GM18868 (cell line): ENCODE data around the gene PKD1L1.
"Not testable (repeated sequence)": the region's sequence is repeated elsewhere in the genome, so short reads cannot be mapped to it uniquely, and the experiment has no call there.

Source experiments
- ATAC-seq: cut with Tn5 transposase; IDR thresholded peaks from one replicate; pipeline ENCODE4 v1.9.1; 2021; ENCODE audit warnings: mild to moderate bottlenecking, moderate library complexity; ENCODE audit not compliant: unreplicated experiment

Gene PKD1L1

GRCh38 chr7:47965456-47965855, 17.2 kb upstream of the PKD1L1 start:
- ATAC-seq, result no peak

DNA sequence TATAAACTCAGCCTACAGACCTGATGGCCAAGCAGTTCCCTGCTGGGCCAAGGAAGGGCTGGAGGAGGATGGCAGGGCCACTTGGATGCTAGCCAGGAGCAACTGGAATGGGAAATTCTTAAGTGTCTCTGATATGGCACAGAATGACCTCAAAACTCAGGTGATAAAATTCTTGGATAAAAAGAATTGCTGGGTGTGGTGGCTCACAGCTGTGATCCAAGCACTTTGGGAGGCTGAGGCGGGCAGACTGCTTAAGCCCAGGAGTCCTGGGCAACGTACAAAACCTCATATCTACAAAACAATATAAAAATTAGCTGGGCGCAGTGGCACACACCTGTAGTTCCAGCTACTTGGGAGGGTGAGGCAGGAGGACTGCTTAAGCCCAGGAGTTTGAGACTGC, 14.0 kb upstream of the PKD1L1 start:
- no peak for ATAC-seq

DNA sequence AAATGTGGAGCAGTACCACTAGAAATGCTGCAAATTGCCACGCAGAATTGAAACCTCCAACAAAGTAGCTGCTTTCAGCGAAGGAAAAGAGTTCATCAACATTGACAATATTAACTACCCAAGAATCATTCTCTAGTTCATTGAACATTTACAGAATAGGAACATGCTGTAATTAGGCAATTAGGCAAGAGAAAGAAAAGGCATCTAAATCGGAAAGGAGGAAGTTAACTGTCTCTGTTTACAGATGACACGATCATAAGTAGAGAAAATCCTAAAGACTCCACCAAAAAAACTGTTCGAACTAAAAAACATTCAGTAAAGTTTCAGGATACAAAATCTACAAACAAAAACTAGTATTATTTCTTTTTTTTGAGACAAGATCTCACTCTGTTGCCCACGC, 8.9 kb upstream of the PKD1L1 start:
- no peak for ATAC-seq

GRCh38 chr7:47956220-47956619, 8.0 kb upstream of the PKD1L1 start:
- no peak for ATAC-seq

GRCh38 chr7:47954231-47954911, 6.1 kb upstream of the PKD1L1 start:
- ATAC-seq, result peak; percentile 27

GRCh38 chr7:47953822-47954221, 5.6 kb upstream of the PKD1L1 start:
- peak; percentile 39 for ATAC-seq

- no peak for ATAC-seq
Measured at GRCh38 chr7:47952224-47952623, 4.0 kb upstream of the PKD1L1 start.

GRCh38 chr7:47951374-47951773, 3.1 kb upstream of the PKD1L1 start:
- ATAC-seq, result peak; percentile 55

GRCh38 chr7:47950714-47951113, 2.4 kb upstream of the PKD1L1 start:
- ATAC-seq, result no peak

GRCh38 chr7:47949703-47950102, 1.4 kb upstream of the PKD1L1 start:
- no peak for ATAC-seq

GRCh38 chr7:47947355-47947749, 914 bp downstream of the PKD1L1 start:
- ATAC-seq, result no peak

GRCh38 chr7:47946581-47947354, 1.5 kb downstream of the PKD1L1 start:
- ATAC-seq, result no peak

DNA sequence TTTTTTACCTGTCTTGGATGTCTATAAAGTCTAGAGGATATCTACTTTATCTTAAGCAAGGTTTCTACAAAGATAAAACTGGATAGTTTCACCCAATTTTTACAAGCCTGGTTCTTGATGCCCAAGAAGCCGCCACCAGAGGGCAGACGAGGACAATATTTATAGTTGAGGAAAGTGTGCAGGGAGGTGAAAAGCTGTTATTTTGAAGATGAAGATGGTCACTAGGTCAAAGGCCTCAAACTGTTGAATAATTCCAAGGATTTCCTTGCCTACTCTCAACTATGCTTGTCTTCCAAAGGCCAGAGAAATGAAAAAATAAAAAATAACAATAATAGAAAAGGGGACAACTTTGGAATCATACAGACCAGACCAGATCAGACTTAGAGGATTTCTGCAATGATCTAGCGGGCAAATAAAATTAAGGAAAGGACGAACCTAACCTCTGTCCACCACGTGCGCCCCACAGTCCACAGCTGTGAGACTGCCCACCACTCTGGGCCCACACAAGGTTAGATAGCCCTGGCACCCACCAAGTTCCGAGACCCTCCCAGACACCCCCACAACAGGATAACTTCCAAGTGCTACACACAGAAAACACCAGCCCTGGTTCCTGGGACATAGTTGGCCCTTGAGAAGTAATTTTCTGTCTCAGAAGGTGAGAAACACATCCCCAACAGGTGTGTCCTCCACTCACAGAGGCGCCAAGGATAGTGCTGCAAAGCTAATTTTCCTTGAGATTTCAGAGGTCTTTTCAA, 2.8 kb downstream of the PKD1L1 start:
- ATAC-seq, result peak; percentile 67

DNA sequence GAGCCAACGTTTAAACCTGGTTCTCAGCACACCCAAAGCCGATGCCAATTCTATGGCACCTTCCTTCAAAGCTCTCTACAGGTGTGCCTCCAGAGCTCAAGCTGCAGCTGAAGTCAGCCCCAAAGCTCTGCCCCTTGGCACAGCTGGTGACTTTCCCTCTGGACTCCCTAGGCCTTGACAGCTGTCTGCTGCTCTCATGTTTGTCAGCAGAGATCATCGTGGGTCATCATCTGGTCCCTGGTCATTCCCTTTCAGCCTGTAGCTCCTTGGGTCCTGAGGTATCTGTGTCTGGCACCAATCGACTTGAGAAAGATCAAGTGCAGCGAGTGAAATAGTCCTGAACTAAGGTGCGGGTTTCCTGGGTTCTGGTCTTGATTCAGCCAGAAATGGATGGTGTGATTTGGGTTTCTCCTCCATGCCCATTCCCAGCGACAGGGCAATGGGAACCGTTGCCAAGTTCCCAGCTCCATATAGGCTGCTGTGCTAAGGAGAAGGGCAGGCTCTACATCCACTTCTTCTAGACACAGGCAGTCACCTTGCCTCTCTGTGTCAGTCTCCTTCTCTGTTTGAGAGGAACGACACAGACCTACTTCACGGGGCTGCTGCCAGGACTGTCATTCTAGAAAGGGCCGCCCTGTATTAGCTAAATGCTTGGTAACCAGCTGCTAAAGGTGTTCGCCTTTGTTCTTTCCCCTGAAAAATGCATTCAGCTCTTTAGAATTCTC, 3.6 kb downstream of the PKD1L1 start:
- peak; percentile 8 for ATAC-seq

DNA sequence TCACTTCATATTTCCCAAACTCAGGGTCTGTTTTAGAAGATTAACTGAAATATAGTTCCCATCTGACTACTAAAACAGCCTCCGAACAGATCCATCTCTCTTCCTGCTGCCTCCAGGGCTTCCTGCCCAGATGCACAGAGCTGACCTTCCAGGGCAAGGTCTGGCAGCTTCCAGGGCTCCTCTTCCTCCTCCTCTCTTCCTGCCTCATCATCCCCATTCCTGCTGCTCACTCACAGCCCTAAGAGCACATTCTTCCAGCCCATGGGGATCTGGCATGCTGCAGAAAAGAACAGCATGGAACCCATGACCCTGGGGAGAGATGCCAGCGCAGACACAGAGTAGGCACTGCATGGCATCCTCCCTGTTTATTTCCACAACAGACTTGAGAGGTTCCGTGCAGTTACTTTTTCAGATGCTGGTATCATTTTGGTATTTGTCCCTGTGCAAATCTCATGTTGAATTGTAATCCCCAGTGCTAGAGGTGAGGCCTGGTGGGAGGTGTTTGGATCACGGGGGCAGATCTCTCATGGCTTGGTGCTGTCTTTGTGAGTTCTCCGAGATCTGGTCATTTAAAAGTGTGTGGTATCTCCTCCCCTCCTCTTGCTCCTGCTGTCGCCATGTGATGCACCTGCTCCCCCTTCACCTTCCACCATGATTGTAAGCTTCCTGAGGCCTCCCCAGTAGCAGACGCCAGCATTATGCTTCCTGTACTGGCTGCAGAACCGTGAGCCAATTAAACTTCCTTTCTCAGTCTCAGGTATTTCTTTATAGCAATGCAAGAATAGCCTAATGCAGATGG, 4.4 kb downstream of the PKD1L1 start:
- no peak for ATAC-seq

GRCh38 chr7:47942651-47943050, 5.6 kb downstream of the PKD1L1 start:
- ATAC-seq, result not testable (repeated sequence)

DNA sequence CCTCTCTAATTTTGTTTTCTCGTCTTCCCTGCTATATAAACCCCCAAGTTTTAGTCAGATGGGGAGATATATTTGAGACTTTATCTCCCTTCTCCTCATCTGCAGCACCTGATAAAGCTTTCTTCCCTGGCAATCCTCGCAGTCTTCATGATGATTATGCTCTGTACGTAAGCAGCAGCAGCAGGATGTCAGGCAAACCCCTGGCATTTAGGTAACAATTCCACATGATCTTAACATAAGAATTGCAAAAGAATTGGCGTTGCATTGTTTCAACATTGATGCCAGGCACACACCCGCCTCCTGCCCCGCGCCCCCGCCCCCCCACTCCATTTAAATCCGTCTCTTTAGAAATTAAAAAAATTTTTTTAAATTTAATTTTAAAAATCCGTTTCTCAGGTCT, 6.1 kb downstream of the PKD1L1 start:
- no peak for ATAC-seq

- ATAC-seq, result no peak
Measured at GRCh38 chr7:47941136-47941844, 7.0 kb downstream of the PKD1L1 start.

DNA sequence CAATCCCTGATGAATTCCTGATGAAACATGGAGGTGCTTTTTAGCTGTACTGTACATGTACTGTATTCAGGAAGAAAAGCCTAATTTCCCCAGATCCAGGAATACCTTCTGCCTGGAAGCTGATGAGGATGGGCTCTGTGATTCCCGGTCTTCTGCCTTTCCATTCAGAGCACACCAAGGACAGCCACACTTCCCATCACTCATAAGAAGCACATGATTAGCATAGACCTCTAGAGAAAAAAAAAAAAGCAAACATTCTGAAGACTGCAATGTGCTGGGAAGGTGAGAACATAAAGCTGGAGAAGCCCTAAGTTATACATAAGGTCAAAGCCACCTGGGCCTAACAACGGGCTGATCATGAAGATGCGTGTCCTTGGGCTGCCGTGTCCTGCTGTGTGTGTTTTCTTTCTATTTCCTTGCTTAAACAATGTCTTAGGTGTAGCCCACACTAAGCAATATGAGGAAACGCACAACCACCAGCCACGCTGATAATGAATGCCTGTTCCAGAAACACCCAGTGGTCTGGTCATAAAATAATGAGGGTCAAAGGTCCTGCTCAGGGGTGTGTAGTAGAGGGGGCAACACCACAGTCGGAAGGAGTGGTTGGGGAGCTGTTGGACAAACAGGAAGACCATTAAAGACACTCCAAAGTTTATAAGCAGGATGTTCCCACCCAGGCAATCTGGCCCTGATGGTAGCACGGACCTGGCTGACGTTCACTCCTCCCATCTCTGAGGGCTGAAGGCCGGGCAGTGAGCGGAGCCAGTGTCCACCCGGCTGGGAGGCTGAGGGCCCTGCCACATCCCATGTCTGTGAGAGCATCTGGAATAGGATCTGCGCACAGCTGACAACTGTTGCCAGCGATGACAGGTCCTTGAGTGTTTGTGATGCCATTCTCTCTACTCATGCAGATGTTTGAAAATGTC, 7.9 kb downstream of the PKD1L1 start:
- ATAC-seq, result no peak
